Left forelimb (tissue), 1 donor: Measurements from ENCODE around the gene CCS.
"Not testable (repeated sequence)": the region's sequence is repeated elsewhere in the genome, so short reads cannot be mapped to it uniquely, and the experiment has no call there.

Experiments
- DNase-seq: peaks from one replicate; pipeline ENCODE4 v3.0.0-alpha.2; 2018; ENCODE audit warnings: low spot score

Gene CCS

GRCh38 chr11:66626382-66626781 lies 33.4 kb downstream of the CCS start:
- DNase-seq: no peak

- no peak for DNase-seq
These were observed 33.9 kb downstream of the CCS start for GRCh38 chr11:66626926-66627325.

DNA sequence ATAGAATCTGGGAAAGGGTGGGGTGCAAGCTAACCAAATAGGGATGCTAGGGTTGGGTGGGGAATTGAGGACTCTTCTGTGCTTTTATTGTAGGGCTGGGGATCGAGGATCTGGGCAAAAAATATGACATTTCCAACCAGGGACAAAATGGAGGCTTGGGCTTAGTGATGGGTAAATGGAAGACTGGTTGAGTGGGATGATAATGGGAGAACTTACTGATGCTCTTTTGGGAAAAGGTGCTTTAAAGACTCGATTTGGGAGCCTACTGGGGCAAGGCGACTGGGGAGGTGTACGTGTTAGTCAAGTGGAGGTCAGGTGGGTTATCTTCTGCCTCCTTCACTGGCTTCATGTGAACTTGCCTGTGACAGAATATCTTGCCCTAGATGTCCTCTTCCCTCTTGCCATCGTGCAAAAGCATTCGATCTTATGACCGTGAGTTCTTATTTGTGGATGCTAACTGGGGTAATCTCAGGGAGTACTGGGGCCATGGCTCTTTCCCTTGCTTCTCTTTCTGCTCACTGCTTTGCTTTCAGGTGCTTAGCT lies 35.1 kb downstream of the CCS start:
- no peak for DNase-seq

- DNase-seq: no peak
These were observed 36.4 kb downstream of the CCS start for GRCh38 chr11:66629356-66629755.

- no peak for DNase-seq
These were observed 38.9 kb downstream of the CCS start for GRCh38 chr11:66631883-66632282.

GRCh38 chr11:66632952-66633351 lies 40.0 kb downstream of the CCS start:
- no peak for DNase-seq

DNA sequence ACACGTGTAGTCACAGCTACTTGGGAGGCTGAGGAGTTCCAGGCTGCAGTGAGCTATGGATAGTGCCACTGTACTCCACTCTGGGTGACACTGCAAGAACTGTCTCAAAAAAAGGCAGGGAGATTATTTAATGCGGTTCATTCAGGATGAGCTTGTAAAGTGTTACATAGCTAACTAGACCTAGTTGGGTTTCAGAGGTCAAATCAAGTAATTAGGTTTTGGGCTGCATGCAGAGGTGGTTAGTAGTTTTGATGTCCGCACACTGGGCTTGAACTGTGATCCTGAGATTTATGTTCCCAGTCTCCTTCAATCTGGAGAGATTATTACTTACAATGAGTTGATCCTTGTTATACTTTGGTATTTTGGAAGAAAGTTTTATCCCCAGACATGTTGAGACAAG lies 43.4 kb downstream of the CCS start:
- no peak for DNase-seq

- DNase-seq: no peak
These were observed 44.7 kb downstream of the CCS start for GRCh38 chr11:66637557-66638176.

DNA sequence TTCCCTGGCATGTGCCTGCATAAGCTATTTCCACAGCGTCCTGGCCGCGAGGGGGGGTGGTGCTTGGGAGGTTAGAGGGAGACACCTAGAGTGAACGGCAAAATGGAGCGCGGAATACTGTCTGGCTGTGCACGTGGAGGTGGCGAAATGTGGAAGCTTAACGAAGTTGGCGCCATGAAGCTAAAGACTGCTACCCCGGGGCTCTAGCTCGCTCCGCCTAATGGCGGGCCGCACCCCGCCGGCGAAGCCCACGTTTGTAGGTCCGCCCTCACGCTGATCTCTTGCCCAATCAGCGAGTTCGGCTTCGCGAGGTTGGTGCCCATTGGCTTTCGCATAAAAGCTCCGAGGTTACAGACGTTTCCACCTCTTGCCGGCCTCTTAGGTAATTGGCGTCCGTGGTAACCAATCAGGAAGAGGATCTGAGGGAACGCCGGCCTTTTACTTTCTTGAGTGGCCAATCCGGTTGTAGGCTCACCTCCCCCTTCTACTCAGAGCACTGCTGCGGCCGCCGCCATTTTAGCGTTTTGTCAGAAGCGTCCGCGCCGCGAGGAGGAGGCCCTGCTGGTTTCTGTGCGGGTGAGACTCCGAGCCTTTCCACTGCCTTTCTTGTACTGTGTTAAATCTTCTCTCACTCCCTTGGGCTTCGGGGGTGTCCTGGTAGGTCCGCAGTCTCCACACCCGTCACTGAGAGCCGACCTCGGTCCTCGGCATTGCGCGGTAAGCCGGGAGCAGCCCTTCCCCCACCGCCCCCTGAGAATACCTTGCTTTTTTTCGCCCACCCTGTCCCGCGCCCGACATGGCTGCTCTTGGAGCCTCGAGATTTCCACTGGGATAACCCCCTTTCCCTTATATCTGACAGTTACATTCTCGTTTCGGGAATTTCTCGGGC lies 45.4 kb downstream of the CCS start, which contains the start of gene RBM4:
Gene RBM4 (plus strand): TSS at position 527 of the 889 bp plus-strand sequence. CDS start 1,009 bp downstream, outside the sequence.
- DNase-seq: peak; percentile 95

DNA sequence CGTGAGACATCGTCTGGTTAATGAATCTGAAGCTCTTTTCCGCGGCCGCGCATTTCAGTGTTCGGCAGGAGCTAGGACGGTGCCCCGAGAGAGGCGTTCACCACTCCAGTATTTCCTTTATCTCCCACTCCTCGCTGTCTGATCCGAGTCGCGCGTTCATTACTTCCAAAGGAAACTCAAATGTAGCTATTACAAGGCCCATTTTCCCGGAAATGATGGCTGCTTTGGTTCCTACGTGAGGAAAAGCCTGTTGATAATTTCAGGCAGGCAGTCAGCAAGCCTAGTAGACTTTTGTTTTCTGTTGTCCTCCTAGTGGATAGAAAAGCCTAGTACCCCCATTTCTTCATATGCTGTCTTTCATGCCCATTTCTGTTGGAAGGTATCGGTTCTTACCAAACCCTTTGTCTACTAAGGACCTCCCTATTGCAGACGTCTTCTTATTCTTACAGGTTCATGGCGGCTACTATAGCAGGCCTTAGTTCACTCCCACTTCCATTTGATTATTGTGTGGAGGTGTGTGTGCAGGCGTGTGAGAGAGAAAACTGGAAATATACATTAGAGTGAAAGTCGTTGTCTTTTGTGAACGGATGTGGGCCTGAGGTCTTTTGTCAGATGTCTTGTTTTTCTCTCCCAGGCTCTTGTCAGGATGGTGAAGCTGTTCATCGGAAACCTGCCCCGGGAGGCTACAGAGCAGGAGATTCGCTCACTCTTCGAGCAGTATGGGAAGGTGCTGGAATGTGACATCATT lies 46.3 kb downstream of the CCS start:
- no peak for DNase-seq

DNA sequence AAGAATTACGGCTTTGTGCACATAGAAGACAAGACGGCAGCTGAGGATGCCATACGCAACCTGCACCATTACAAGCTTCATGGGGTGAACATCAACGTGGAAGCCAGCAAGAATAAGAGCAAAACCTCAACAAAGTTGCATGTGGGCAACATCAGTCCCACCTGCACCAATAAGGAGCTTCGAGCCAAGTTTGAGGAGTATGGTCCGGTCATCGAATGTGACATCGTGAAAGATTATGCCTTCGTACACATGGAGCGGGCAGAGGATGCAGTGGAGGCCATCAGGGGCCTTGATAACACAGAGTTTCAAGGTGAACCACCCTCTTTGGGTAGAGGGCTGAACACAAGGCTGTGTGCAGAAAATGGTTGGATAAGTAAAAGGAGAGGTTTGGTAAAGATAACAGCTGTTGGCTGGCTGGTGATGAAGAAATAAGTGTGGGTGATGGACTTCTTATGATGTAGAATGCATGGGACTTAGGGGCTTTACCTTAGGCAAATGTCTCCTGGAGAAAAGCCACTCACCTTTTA lies 46.9 kb downstream of the CCS start:
- DNase-seq: not testable (repeated sequence)

DNA sequence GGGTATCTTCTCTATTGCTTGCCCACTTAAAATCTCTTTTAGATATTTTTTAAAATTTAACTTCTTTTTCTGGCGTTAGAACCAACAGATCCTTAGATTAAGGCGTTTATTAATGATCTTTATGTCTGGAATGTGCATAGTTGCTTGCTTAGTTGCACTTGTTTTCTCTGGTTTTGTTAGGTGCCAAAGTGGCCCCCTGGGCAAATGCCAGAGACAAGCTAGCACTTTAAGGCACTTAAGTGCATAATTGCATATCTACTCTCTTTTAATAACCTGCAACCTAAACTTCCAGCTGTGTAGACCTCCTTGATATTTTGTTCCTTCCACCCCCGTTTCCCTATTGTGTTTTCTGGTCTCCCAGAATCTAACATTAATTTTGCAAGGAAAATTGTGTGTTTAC lies 48.8 kb downstream of the CCS start:
- no peak for DNase-seq

DNA sequence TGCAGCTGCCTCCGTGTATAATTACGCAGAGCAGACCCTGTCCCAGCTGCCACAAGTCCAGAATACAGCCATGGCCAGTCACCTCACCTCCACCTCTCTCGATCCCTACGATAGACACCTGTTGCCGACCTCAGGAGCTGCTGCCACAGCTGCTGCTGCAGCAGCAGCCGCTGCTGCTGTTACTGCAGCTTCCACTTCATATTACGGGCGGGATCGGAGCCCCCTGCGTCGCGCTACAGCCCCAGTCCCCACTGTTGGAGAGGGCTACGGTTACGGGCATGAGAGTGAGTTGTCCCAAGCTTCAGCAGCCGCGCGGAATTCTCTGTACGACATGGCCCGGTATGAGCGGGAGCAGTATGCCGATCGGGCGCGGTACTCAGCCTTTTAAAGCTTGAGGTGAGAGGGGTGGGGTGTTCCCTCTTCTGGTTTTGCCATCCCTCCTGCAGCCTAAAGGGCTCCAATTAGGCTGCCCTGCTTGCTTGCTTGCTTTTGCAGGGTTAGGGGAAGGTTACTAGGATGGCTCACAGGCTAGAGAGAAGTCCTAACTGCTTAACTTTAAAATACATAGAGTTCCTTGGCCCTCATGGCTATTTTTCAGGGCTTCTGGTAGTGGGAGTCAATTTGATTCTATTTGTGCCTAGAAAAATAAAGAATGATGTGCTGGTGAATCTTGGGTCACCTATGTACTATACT lies 50.9 kb downstream of the CCS start:
- no peak for DNase-seq

- no peak for DNase-seq
These were observed 53.8 kb downstream of the CCS start for GRCh38 chr11:66646828-66647227.

DNA sequence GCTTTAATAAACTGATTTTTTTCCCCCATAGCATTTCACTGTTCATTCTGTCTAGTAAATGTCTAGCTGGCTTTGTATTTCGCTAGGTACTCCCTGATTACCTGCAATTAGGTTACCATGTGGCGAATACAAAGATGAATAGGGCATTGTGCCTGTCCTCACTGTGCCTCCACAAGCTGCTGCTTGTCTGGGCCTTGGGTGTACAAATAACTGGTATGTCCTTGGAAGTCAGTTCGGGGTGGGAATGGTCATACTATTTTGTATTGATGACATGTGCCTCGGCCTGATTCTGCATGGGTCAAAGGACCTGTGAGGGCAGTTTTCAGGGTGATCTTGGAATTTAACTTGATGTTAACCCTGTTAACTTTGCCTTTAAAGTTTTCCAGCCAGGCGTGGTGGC lies 56.9 kb downstream of the CCS start:
- no peak for DNase-seq

- no peak for DNase-seq
These were observed 58.0 kb downstream of the CCS start for GRCh38 chr11:66651016-66651415.

DNA sequence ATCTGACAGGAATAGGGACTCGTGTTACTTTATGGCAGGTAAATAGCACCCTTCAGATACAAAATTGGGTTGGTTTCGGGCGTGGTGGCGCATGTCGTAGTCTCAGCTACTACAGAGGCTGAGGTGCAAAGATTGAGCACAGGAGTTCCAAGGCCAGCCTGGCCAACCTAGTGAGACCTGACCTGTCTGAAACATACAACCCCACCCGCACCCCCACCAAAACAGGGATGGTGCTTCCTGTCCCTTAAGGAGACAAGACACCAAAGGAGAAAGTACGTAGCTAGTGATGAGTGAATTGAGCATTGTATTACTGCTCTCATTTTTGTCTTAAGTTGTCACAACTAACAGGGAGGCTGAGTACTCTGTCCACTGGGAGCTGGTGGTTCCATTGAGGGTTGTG lies 59.7 kb downstream of the CCS start:
- no peak for DNase-seq

DNA sequence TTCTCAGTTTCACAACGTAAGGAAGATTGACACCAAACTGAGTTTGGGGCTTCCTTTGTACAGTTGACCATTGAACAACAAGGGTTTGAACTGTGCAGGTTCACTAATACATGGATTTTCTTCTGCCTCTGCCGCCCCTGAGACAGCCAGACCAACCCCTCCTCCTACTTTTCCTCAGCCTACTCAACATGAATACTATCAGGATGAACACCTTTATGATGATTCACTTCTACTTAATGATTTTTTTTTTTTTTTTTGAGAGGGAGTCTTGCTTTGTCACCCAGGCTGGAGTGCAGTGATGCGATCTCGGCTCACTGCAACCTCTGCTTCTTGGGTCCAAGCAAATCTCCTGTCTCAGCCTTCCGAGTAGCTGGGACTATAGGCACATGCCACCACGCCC lies 60.1 kb downstream of the CCS start:
- no peak for DNase-seq
